B cell (primary cell): ENCODE measurements around the gene NLRC5. TPM values are rescaled to one million over a fixed set of nuclear protein-coding genes. Genes with fewer than 3 reads are reported as not detected.
A peak's percentile ranks its signal among the peaks of the same experiment; 100 is the strongest.

Experiments used
- ATAC-seq: fragments of 200-7000 bp; cut with Tn5 transposase; one replicate; pipeline ENCODE4 v1.10.0; 2021; ENCODE audit warnings: low read depth, mild to moderate bottlenecking, moderate number of reproducible peaks, moderate library complexity
- CTCF ChIA-PET: fragments of 350-600 bp; sonication (Branson Sonifier 250); formaldehyde crosslinking; loops from one replicate; lab custom pipeline; 2021; ENCODE audit warnings: antibody characterized with exemption, inconsistent platforms; lab: Charles Lee
- POLR2A ChIA-PET: fragments of 350-600 bp; sonication (Branson Sonifier 250); formaldehyde crosslinking; loops from one replicate; lab custom pipeline; 2021; ENCODE audit warnings: antibody characterized with exemption; lab: Charles Lee
- DNase-seq: peaks from one replicate; pipeline ENCODE4 v3.0.0; 2013
- H2AFZ ChIP-seq: 2 replicates; pipeline ENCODE4 v1.6.1; 2012; ENCODE audit warnings: mild to moderate bottlenecking, low read depth, low read length; ENCODE audit not compliant: insufficient read depth, poor library complexity, severe bottlenecking
- H3K27ac ChIP-seq, 2 donors: 1 replicate in 1 of 2; 2 replicates in 1 of 2; pipeline ENCODE4 v1.5.1; 2012 to 2013; ENCODE audit warnings: low read length in 2 of 2, mild to moderate bottlenecking in 2 of 2, moderate library complexity in 1 of 2
- H3K27me3 ChIP-seq, 4 experiments: fragments of 200-600 bp in 1 of 4; sonication (generic) in 1 of 4; replicated peaks in 1 of 4; 1 replicate in 2 of 4; 2 replicates in 2 of 4; pipeline versions ENCODE4 v1.6.1 to v1.7.0; 2013 to 2016; ENCODE audit warnings: low read length in 3 of 4, mild to moderate bottlenecking in 2 of 4, mixed read lengths in 1 of 4, moderate library complexity in 1 of 4; ENCODE audit not compliant: insufficient read depth in 4 of 4, control insufficient read depth in 3 of 4; ENCODE audit errors: control extremely low read depth in 1 of 4
- H3K36me3 ChIP-seq, 2 experiments: replicated peaks in 1 of 2; 1 replicate in 1 of 2; 2 replicates in 1 of 2; pipeline versions ENCODE4 v1.6.1 to v1.7.1; 2013; ENCODE audit warnings: low read length in 1 of 2; ENCODE audit not compliant: insufficient read depth in 2 of 2, control insufficient read depth in 1 of 2; ENCODE audit errors: control extremely low read depth in 1 of 2, extremely low read depth in 1 of 2
- H3K4me1 ChIP-seq, 2 donors: fragments of 200-600 bp in 1 of 2; sonication (generic) in 1 of 2; 1 replicate in 1 of 2; 2 replicates in 1 of 2; pipeline versions ENCODE4 v1.5.1 to v1.6.1; 2013 to 2017; ENCODE audit warnings: low read length in 2 of 2; ENCODE audit not compliant: control insufficient read depth in 2 of 2, insufficient read depth in 2 of 2
- H3K4me2 ChIP-seq: replicated peaks from 2 replicates; pipeline ENCODE3; 2012; ENCODE audit warnings: mild to moderate bottlenecking, low read depth, low read length; ENCODE audit not compliant: poor library complexity, severe bottlenecking
- H3K4me3 ChIP-seq, 5 experiments: fragments of 200-600 bp in 1 of 5; sonication (generic) in 1 of 5; 1 replicate in 3 of 5; 2 replicates in 2 of 5; pipeline versions ENCODE4 v1.5.1 to v1.7.0; 2011 to 2016; ENCODE audit warnings: low read length in 4 of 5, mild to moderate bottlenecking in 4 of 5, low read depth in 2 of 5, control low read depth in 1 of 5, moderate library complexity in 1 of 5; ENCODE audit not compliant: insufficient read depth in 1 of 5; ENCODE audit errors: control extremely low read depth in 1 of 5, extremely low read depth in 1 of 5
- H3K79me2 ChIP-seq: fragments of 200-600 bp; sonication (generic); one replicate; pipeline ENCODE4 v1.6.0; 2016; ENCODE audit warnings: low read length; ENCODE audit not compliant: control insufficient read depth, insufficient read depth
- H3K9ac ChIP-seq: fragments of 200-600 bp; sonication (generic); 2 replicates; pipeline ENCODE4 v1.6.1; 2017; ENCODE audit warnings: mild to moderate bottlenecking, low read length, moderate library complexity
- H3K9me3 ChIP-seq, 3 donors: one replicate each; pipeline versions ENCODE4 v1.6.1 to v1.7.1; 2013; ENCODE audit warnings: low read length in 2 of 3; ENCODE audit not compliant: control insufficient read depth in 2 of 3, insufficient read depth in 1 of 3; ENCODE audit errors: control extremely low read depth in 1 of 3
- H4K20me1 ChIP-seq: 2 replicates; pipeline ENCODE4 v1.6.0; 2012; ENCODE audit warnings: mild to moderate bottlenecking, low read length; ENCODE audit not compliant: insufficient read depth, control insufficient read depth, poor library complexity, severe bottlenecking
- H3K27ac Mint-ChIP-seq: one replicate; pipeline ENCODE4 v1.8.0; 2021; ENCODE audit warnings: mixed read lengths
- H3K27me3 Mint-ChIP-seq: one replicate; pipeline ENCODE4 v1.8.0; 2021; ENCODE audit warnings: mixed read lengths
- H3K4me1 Mint-ChIP-seq: one replicate; pipeline ENCODE4 v1.8.0; 2021; ENCODE audit warnings: mixed read lengths
- H3K4me3 Mint-ChIP-seq: one replicate; pipeline ENCODE4 v1.8.0; 2021; ENCODE audit warnings: mixed read lengths
- H3K9me3 Mint-ChIP-seq: one replicate; pipeline ENCODE4 v1.8.0; 2022; ENCODE audit warnings: mixed read lengths; ENCODE audit not compliant: insufficient read depth
- EZH2 ChIP-seq: IDR thresholded peaks from 2 replicates; pipeline ENCODE4 v1.6.1; 2012; ENCODE audit warnings: borderline replicate concordance, low read depth, mild to moderate bottlenecking, moderate library complexity, low read length; ENCODE audit not compliant: insufficient read depth, poor library complexity, severe bottlenecking
- WGBS: methylation state at CpG from one replicate; pipeline ENCODE4 v1.1.5; 2013; ENCODE audit warnings: missing lambda C conversion rate; ENCODE audit not compliant: insufficient coverage; 5-methylcytosine and 5-hydroxymethylcytosine counted together
- intact Hi-C: fragments of 100-400 bp; cut with micrococcal nuclease; formaldehyde crosslinking; loops from one replicate; pipeline ENCODE4 v1.10.0; 2022
- polyA plus RNA-seq: library from polyadenylated mRNA; depleted of rRNA; stranded (reverse); fragments of >200 nt; gene quantifications from 2 replicates; pipeline ENCODE4 v1.2.3, GENCODE V29; 2012
- total RNA-seq, 2 donors: library from RNA; stranded (reverse); fragments of 120-200 nt in 1 of 2; gene quantifications; 1 replicate in 1 of 2; 2 replicates in 1 of 2; pipeline versions ENCODE4 v1.2.3 to v1.2.4, GENCODE V29; 2013 to 2022
- TF ChIP-seq, protein P1 (sequence below): fragments of 200-600 bp; IDR thresholded peaks from one replicate; pipeline ENCODE4 v1.8.0; 2022; ENCODE audit warnings: antibody characterized with exemption, mild to moderate bottlenecking

NLRC5 gene
- total and polyA plus RNA-seq, 2 donors (not counting 1 experiment from before 2014, with no cell fraction given) = 349 to 510 TPM

DNA sequence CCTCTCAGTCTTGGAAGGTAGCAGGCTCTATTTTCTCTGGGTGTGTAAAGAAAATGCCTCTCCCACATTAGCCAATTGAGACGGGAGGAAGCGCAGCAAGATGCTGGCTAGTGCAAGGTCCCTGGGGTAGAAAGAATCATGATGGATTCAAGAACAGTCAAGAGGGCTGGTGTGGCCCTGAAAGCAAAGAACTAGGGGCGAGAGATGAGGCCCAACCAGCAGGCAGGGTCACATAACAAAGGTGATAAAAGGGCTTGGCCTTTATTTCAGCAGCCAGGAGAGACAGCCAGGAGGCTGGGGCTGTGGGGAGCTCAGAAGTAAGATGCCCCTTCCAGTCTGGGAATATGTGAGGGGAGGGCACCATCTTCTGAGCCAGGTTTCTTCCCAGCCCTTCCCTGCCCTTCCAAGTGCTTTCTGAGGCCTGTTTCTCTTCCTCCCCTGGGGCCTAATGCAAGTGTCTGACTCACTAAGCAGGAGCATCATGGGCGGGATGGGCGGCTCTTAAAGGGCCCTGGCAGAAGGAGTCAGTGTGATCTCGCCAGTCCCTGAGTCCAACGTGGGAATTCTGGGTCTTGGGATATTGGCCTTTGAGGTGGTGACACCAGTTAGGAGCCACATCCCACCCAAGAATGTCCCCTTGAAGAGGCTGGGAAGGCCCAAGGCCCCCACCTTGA, 3.9 kb upstream of the NLRC5 start:
- Mint-ChIP-seq H3K27ac (peak overlapping the region; percentile 92), H3K4me3 (peak overlapping the region; percentile 11), H3K9me3 (no peaks in the 10 kb centered on the region), H3K4me1 (peaks cover 89% of the 10 kb centered on the region), H3K27me3 (no peaks in the 10 kb centered on the region)
- 93% methylated on average over 5 of the region's 7 CpGs for WGBS
- H3K27me3 ChIP-seq = no peaks in the 10 kb centered on the region
- TF ChIP-seq, protein P1, sequence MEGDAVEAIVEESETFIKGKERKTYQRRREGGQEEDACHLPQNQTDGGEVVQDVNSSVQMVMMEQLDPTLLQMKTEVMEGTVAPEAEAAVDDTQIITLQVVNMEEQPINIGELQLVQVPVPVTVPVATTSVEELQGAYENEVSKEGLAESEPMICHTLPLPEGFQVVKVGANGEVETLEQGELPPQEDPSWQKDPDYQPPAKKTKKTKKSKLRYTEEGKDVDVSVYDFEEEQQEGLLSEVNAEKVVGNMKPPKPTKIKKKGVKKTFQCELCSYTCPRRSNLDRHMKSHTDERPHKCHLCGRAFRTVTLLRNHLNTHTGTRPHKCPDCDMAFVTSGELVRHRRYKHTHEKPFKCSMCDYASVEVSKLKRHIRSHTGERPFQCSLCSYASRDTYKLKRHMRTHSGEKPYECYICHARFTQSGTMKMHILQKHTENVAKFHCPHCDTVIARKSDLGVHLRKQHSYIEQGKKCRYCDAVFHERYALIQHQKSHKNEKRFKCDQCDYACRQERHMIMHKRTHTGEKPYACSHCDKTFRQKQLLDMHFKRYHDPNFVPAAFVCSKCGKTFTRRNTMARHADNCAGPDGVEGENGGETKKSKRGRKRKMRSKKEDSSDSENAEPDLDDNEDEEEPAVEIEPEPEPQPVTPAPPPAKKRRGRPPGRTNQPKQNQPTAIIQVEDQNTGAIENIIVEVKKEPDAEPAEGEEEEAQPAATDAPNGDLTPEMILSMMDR = no peak
- TF ChIP-seq EZH2 = no peak
- no peak for ATAC-seq
- H3K4me3 ChIP-seq = no peak overlapping the region
- ChIA-PET POLR2A (interaction anchor here (0.5 kb wide), 1 partner anchor 108 kb away, joined by 3 read pairs; no protein-coding TSS in a partner anchor), CTCF (interaction anchor here (0.9 to 10.3 kb wide), 4 partner anchors 14 to 119 kb away, joined by 3 to 124 read pairs (median 16); no protein-coding TSS in a partner anchor)
- H2AFZ ChIP-seq = no peak overlapping the region
- no peaks in the 10 kb centered on the region for H3K9me3 ChIP-seq
- H3K79me2 ChIP-seq = peaks cover 24% of the 10 kb centered on the region
- H3K4me1 ChIP-seq = peaks cover 63 to 86% of the 10 kb centered on the region in 2 donors
- no peaks in the 10 kb centered on the region for H4K20me1 ChIP-seq
- peak overlapping the region; percentile 19 to 70 for H3K27ac ChIP-seq
- intact Hi-C loops = no loop called here
- H3K36me3 ChIP-seq = no peaks in the 10 kb centered on the region
- peak overlapping the region; percentile 26 for H3K4me2 ChIP-seq
- no peak overlapping the region for H3K9ac ChIP-seq
- no peak for DNase-seq

DNA sequence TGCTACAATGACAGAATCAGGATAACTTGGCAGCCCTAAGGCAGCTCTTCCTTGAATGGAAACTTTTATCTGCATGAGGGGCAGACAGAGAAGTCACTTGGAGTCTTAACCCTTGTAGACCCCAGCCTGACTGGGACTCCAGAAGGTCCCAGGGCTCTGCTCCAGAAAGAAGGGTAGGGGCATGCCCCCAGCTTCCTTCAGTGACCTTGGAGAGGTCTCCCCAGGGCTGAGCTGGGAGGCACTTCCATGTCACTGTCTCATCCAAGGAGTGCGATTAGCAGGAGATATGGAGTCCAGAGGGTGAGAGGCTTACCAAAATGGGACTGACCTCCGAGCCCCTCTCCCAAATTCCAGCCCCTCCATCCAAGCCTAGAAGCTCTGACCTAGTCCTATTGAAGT, 3.4 kb upstream of the NLRC5 start:
- intact Hi-C loops = no loop called here
- CTCF ChIA-PET = interaction anchor here (0.9 to 10.3 kb wide), 3 partner anchors 15 to 59 kb away, joined by 3 to 124 read pairs (median 27); no protein-coding TSS in a partner anchor
- H3K9me3 Mint-ChIP-seq = no peaks in the 10 kb centered on the region

More for the DNA sequence above, 3.4 kb upstream of the NLRC5 start:
- H3K27me3 ChIP-seq = no peaks in the 10 kb centered on the region
- POLR2A ChIA-PET = interaction anchor here (0.5 kb wide), 1 partner anchor 108 kb away, joined by 3 read pairs; no protein-coding TSS in a partner anchor
- ATAC-seq (no peak), DNase-seq (no peak)
- H3K4me2 ChIP-seq = peak overlapping the region; percentile 26
- no CpG with 5 or more reads among the region's 2 CpGs for WGBS
- peaks cover 90% of the 10 kb centered on the region for H3K4me1 Mint-ChIP-seq
- no peak overlapping the region for H3K9ac ChIP-seq
- peaks cover 0 to 2% of the 10 kb centered on the region in 2 experiments for H3K36me3 ChIP-seq
- H3K79me2 ChIP-seq = peaks cover 30% of the 10 kb centered on the region
- H2AFZ ChIP-seq = no peak overlapping the region
- no peaks in the 10 kb centered on the region for H4K20me1 ChIP-seq
- H3K9me3 ChIP-seq = no peaks in the 10 kb centered on the region
- peak overlapping the region; percentile 11 for H3K4me3 Mint-ChIP-seq
- TF ChIP-seq EZH2 = no peak
- TF ChIP-seq, protein P1 = no peak
- H3K4me3 ChIP-seq = no peak overlapping the region
- peak overlapping the region; percentile 19 to 70 for H3K27ac ChIP-seq
- no peaks in the 10 kb centered on the region for H3K27me3 Mint-ChIP-seq
- peak overlapping the region; percentile 92 for H3K27ac Mint-ChIP-seq
- peaks cover 66 to 86% of the 10 kb centered on the region in 2 donors for H3K4me1 ChIP-seq
